CD14-positive monocyte (primary cell): ENCODE measurements around the gene OXER1. TPM values are rescaled to one million over a fixed set of nuclear protein-coding genes. Genes with fewer than 3 reads are reported as not detected.

Source experiments
- DNase-seq, 3 donors: peaks; one replicate each; pipeline ENCODE4 v3.0.0-alpha.2; 2011 to 2022
- H2AFZ ChIP-seq: 2 replicates; pipeline ENCODE4 v1.6.0; 2012; ENCODE audit warnings: mild to moderate bottlenecking, low read depth, low read length, inconsistent platforms; ENCODE audit not compliant: insufficient read depth, poor library complexity, severe bottlenecking
- H3K27ac ChIP-seq, 2 donors: 1 replicate in 1 of 2; 2 replicates in 1 of 2; pipeline ENCODE4 v1.5.1; 2012 to 2013; ENCODE audit warnings: low read length in 2 of 2, control low read depth in 1 of 2, inconsistent platforms in 1 of 2, low read depth in 1 of 2, mild to moderate bottlenecking in 1 of 2
- H3K27me3 ChIP-seq, 2 donors: one replicate each; pipeline versions ENCODE4 v1.6.0 to v1.6.1; 2011 to 2013; ENCODE audit warnings: low read length in 2 of 2; ENCODE audit not compliant: control insufficient read depth in 2 of 2, insufficient read depth in 2 of 2
- H3K36me3 ChIP-seq, 2 donors: replicated peaks in 1 of 2; 1 replicate in 1 of 2; 2 replicates in 1 of 2; pipeline versions ENCODE4 v1.5.1 to v1.6.1; 2012 to 2013; ENCODE audit warnings: low read length in 2 of 2, control low read depth in 1 of 2, inconsistent platforms in 1 of 2, mild to moderate bottlenecking in 1 of 2; ENCODE audit not compliant: insufficient read depth in 2 of 2, control insufficient read depth in 1 of 2
- H3K4me1 ChIP-seq, 2 donors: 1 replicate in 1 of 2; 2 replicates in 1 of 2; pipeline versions ENCODE4 v1.5.1 to v1.6.1; 2012 to 2013; ENCODE audit warnings: low read length in 2 of 2, control low read depth in 1 of 2, inconsistent platforms in 1 of 2, mild to moderate bottlenecking in 1 of 2, moderate library complexity in 1 of 2; ENCODE audit not compliant: insufficient read depth in 2 of 2, control insufficient read depth in 1 of 2
- H3K4me2 ChIP-seq: replicated peaks from 2 replicates; pipeline ENCODE3; 2012; ENCODE audit warnings: low read length, moderate library complexity, mild to moderate bottlenecking; ENCODE audit not compliant: poor library complexity, severe bottlenecking; ENCODE audit errors: extremely low read depth
- H3K4me3 ChIP-seq, 3 experiments: fragments of 200-600 bp in 1 of 3; sonication (generic) in 1 of 3; replicated peaks in 1 of 3; 1 replicate in 2 of 3; 2 replicates in 1 of 3; pipeline ENCODE4 v1.5.1; 2011 to 2013; ENCODE audit warnings: low read length in 3 of 3, mild to moderate bottlenecking in 3 of 3, control low read depth in 2 of 3, low read depth in 2 of 3, inconsistent platforms in 1 of 3, moderate library complexity in 1 of 3
- H3K79me2 ChIP-seq: 2 replicates; pipeline ENCODE4 v1.6.0; 2012; ENCODE audit warnings: mild to moderate bottlenecking, control low read depth, inconsistent platforms, low read length, moderate library complexity; ENCODE audit not compliant: insufficient read depth
- H3K9ac ChIP-seq: 2 replicates; pipeline ENCODE4 v1.6.0; 2017; ENCODE audit warnings: low read length, mild to moderate bottlenecking; ENCODE audit not compliant: insufficient read depth, poor library complexity, severe bottlenecking
- H3K9me3 ChIP-seq, 2 donors: replicated peaks in 1 of 2; 1 replicate in 1 of 2; 2 replicates in 1 of 2; pipeline versions ENCODE4 v1.5.1 to v1.6.1; 2012 to 2013; ENCODE audit warnings: low read length in 2 of 2, control low read depth in 1 of 2; ENCODE audit not compliant: control insufficient read depth in 1 of 2, insufficient read depth in 1 of 2
- H4K20me1 ChIP-seq: 2 replicates; pipeline ENCODE4 v1.6.0; 2012; ENCODE audit warnings: mild to moderate bottlenecking, low read length, control low read depth, moderate library complexity; ENCODE audit not compliant: insufficient read depth
- H3K27ac Mint-ChIP-seq, 7 donors: one replicate each; pipeline ENCODE4 v1.8.0; 2020; ENCODE audit warnings: mild to moderate bottlenecking in 7 of 7, mixed read lengths in 7 of 7, moderate library complexity in 6 of 7, inconsistent platforms in 2 of 7
- H3K27me3 Mint-ChIP-seq, 3 donors: one replicate each; pipeline ENCODE4 v1.8.0; 2021 to 2022; ENCODE audit warnings: low read depth in 3 of 3, mild to moderate bottlenecking in 3 of 3, mixed read lengths in 3 of 3, moderate library complexity in 3 of 3, inconsistent platforms in 1 of 3
- H3K36me3 Mint-ChIP-seq, 2 donors: one replicate each; pipeline ENCODE4 v1.8.0; 2020; ENCODE audit warnings: mixed read lengths in 2 of 2, inconsistent platforms in 1 of 2, mild to moderate bottlenecking in 1 of 2
- H3K4me1 Mint-ChIP-seq: one replicate; pipeline ENCODE4 v1.8.0; 2020; ENCODE audit warnings: mild to moderate bottlenecking, mixed read lengths
- H3K4me3 Mint-ChIP-seq, 2 donors: one replicate each; pipeline ENCODE4 v1.8.0; 2020; ENCODE audit warnings: mild to moderate bottlenecking in 2 of 2, mixed read lengths in 2 of 2, moderate library complexity in 1 of 2
- H3K9me3 Mint-ChIP-seq, 7 donors: one replicate each; pipeline ENCODE4 v1.8.0; 2020 to 2022; ENCODE audit warnings: mixed read lengths in 7 of 7, mild to moderate bottlenecking in 6 of 7, moderate library complexity in 6 of 7, inconsistent platforms in 2 of 7
- CTCF ChIP-seq: fragments of 200-600 bp; IDR thresholded peaks from one replicate; pipeline ENCODE4 v1.8.0; 2022; ENCODE audit warnings: antibody characterized with exemption, mild to moderate bottlenecking
- WGBS: methylation state at CpG from one replicate; pipeline ENCODE4 v1.1.5; 2013; ENCODE audit warnings: missing lambda C conversion rate; ENCODE audit not compliant: insufficient coverage; 5-methylcytosine and 5-hydroxymethylcytosine counted together
- intact Hi-C, 2 donors: fragments of 100-400 bp; cut with micrococcal nuclease; formaldehyde crosslinking; loops; one replicate each; pipeline versions ENCODE4 v1.15.0 to v1.15.1; 2023
- polyA plus RNA-seq, 3 donors: library from polyadenylated mRNA; depleted of rRNA in 1 of 3; unstranded in 2 of 3; stranded (reverse) in 1 of 3; fragments of 300-500 nt in 2 of 3; fragments of >200 nt in 1 of 3; fragmentation: Illumina TruSeq in 2 of 3; gene quantifications; 1 replicate in 2 of 3; 2 replicates in 1 of 3; pipeline ENCODE4 v1.2.3, GENCODE V29; 2012 to 2021

Gene OXER1
- polyA plus RNA-seq, 3 donors: 3.8 to 13.3 (median 5.7) TPM

GRCh38 chr2:42767899-42768705 lies 4.2 kb upstream of the OXER1 start:
- Histone ChIP-seq H3K79me2 (no peaks in the 10 kb centered on the region), H3K9ac (no peak overlapping the region), H4K20me1 (no peaks in the 10 kb centered on the region), H3K27ac (peak overlapping the region in 1 of 2 donors; percentile 11), H3K27me3 (no peaks in the 10 kb centered on the region), H3K4me1 (peaks cover 50 to 51% of the 10 kb centered on the region in 2 donors), H2AFZ (no peak overlapping the region), H3K4me2 (no peak overlapping the region), H3K9me3 (no peaks in the 10 kb centered on the region), H3K4me3 (no peak overlapping the region), H3K36me3 (no peaks in the 10 kb centered on the region)
- Mint-ChIP-seq H3K27ac (peak overlapping the region in 4 of 7 donors; percentile 6 to 74 (median 51)), H3K4me1 (peaks cover 44% of the 10 kb centered on the region), H3K36me3 (peaks cover 4 to 8% of the 10 kb centered on the region in 2 donors), H3K4me3 (no peak overlapping the region), H3K27me3 (peaks cover 0 to 1% (median 0%) of the 10 kb centered on the region in 3 donors), H3K9me3 (peaks cover 0 to 3% (median 0%) of the 10 kb centered on the region in 7 donors)
- no peak for TF ChIP-seq CTCF
- intact Hi-C loops: no loop called here
- no peak for DNase-seq
- 92% methylated on average over 8 of the region's 14 CpGs for WGBS

DNA sequence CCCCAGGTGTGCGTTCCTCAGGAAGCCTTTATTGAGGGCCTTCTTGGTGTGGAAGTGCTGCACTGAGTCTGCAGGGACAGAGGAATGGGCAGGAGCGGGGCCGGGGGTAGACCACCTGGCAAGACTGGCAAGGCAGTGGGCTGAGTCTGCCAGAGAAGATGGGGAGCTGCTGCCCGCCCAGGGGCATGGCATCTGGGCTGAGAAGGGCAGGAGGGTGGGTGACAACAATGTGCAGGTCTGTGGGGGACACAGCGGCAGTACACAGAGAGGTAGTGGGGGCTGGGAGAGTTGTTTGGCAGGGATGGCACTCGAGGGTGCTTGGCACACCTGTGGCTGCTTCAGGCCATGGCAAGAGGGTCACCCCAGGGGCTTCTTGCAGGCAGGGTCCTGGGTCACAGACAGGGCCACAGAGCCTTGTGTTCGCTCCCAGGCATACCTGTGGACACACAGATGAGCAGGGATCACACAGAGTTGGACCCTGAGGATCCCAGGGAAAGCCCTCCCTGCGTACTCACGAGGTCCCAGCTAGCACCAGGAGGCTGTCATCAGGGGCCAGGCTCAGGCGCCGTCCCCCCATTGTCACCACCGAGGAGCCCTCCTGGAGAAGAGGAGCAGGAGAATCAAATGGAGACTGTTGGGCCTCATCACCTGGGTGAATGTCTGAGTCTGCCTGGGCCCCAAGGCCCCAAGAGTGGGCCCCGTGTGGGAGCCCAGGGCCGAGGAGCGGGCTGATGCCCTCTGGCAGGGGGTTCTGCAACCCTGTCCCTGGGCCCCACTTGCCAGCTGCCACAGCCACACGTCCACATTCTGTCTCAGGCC lies 3.4 kb upstream of the OXER1 start:
- H3K27me3 Mint-ChIP-seq: peaks cover 0 to 3% (median 1%) of the 10 kb centered on the region in 3 donors
- WGBS: 93% methylated on average over 14 of the region's 16 CpGs
- Histone ChIP-seq H3K36me3 (no peaks in the 10 kb centered on the region), H2AFZ (no peak overlapping the region), H3K79me2 (no peaks in the 10 kb centered on the region), H4K20me1 (no peaks in the 10 kb centered on the region), H3K9me3 (peaks cover 0 to 2% of the 10 kb centered on the region in 2 donors), H3K4me2 (no peak overlapping the region), H3K27me3 (no peaks in the 10 kb centered on the region), H3K4me1 (peaks cover 58 to 59% of the 10 kb centered on the region in 2 donors), H3K27ac (no peak overlapping the region), H3K4me3 (no peak overlapping the region), H3K9ac (no peak overlapping the region)
- H3K4me3 Mint-ChIP-seq: no peak overlapping the region
- TF ChIP-seq CTCF: no peak
- peaks cover 7 to 12% of the 10 kb centered on the region in 2 donors for H3K36me3 Mint-ChIP-seq
- intact Hi-C loops: no loop called here
- H3K27ac Mint-ChIP-seq: peak overlapping the region in 2 of 7 donors; percentile 21 to 23
- H3K4me1 Mint-ChIP-seq: peaks cover 51% of the 10 kb centered on the region
- peaks cover 0 to 5% (median 0%) of the 10 kb centered on the region in 7 donors for H3K9me3 Mint-ChIP-seq
- DNase-seq: no peak
